Stimulated activated CD4-positive, alpha-beta T cell treated with anti-CD3 and anti-CD28 coated beads, Interleukin-15, amount 100 ng/mL, for 48 hours (primary cell): ENCODE results near the gene MEX3B.

ENCODE experiments used
- DNase-seq, 2 donors: peaks; one replicate each; pipeline ENCODE4 v3.0.0-alpha.2; 2020; ENCODE audit warnings: low read depth in 2 of 2

Gene MEX3B

DNA sequence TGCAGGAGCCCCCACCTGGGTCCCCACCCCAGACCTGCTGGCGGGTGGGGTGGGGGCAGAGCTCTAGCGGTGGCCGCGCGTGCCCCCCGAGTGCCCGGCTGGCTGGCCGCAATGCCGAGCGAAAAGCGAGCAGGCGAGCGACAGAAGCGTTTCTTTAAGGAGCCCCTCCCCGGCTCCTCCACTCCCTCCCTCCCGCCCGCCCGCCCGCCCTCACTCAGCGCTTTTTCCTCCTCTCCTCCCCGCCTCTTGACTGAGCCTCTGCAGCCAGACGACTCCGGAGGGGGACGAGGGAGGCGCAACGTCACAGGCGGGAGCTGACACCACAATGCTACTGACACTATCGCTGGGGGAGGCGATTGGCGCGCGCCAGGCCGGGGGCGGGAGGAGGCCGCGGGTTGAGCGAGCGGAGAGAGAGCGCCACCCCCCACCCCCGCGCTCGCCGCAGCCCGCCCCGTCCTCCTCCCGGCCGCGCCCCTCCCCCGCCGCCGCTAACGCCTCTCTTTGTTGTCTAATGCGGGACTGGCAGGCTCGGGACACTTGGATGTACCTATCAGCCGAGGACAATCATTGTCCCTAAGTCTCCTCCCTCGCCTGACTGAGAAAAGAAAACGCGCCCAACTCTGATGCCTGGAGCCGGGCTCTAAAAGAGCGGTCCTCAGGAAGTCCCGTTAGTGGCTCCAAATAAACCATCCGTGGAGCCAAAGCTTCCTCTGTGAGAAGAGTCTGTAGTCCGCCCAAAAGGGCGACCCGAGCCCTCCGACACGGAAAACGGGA lies at the start of gene MEX3B:
Gene MEX3B (minus strand): TSS at position 127 of the 774 bp plus-strand sequence. CDS start 313 bp downstream, outside the sequence.
- DNase-seq: peak; percentile 88 to 90

DNA sequence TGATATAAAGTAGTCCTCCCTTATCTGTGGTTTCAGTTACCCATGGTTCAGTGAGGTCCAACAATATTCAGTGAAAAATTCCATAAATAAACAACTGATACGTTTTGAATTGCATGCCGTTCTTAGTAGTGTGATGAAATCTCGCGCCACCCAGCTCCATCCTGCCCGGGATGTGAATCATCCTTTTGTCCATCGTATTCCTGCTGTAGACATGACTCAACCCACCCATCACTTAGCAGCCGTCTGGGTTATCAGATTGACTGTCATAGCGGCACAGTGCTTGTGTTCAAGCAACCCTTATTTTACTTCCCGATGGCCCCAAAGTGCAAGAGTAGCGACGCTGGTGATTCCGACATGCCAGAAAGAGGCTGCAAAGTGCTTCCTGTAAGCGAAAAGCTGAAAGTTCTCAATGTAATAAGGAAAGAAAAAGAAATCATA lies 48.0 kb upstream of the MEX3B start:
- DNase-seq: no peak

- no peak for DNase-seq
These were observed 47.5 kb upstream of the MEX3B start for GRCh38 chr15:82093325-82093724.

GRCh38 chr15:82091636-82092140 lies 45.9 kb upstream of the MEX3B start:
- DNase-seq: no peak

GRCh38 chr15:82086243-82086995 lies 40.6 kb upstream of the MEX3B start:
- no peak for DNase-seq

GRCh38 chr15:82081914-82082762 lies 36.3 kb upstream of the MEX3B start:
- DNase-seq: no peak

- no peak for DNase-seq
These were observed 35.0 kb upstream of the MEX3B start for GRCh38 chr15:82080774-82081173.

DNA sequence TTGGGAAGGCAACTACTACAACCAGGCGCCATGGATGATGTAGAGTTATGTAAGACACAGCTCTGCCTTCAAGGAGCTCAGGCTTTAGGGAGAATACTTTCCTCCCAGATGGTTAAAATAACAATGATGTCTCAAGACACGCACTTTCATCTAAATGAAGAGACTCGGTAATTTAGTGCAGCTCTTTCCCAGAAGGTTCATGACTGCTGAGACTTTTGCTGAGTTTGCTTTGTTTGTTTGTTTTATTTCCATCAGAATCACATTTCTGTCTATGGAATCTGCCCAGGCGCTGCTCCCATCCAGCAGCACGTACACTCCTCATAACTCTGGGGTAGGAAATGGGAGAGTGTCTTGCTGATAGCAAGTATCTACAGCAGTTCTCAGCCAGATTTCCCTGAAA lies 33.9 kb upstream of the MEX3B start:
- no peak for DNase-seq

- DNase-seq: no peak
These were observed 28.8 kb upstream of the MEX3B start for GRCh38 chr15:82074610-82075009.

DNA sequence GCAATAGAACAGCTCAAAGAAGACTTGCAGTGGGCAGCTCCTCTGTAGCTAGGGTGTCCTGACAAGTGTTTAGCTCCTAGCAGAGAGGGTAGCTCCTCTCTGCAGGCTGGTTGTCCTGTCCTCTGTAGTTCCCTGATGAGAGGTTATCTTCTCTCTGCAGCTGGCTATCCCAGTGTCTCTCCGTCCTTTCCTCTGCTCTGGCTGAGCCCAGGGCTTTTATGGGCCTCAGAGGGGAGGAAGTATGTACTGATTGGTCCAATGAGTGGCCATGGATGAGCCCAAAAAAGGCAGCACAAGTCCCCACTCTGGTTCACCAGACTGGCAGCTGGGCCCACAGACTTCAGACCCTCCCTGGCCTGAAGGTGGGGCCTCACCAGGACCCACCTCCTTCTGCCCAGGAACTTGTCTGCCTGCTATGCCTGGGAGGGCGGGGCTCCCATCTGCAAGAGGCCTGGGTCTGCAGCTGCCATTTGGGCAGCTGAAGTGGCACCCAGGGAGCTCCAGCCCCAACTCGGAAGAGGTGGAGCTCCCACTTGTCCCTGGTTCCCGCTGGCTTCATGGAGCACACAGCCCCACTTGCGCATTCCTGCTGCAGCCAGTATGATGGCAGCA lies 27.2 kb upstream of the MEX3B start:
- DNase-seq: no peak

GRCh38 chr15:82066455-82066854 lies 20.6 kb upstream of the MEX3B start:
- no peak for DNase-seq

- DNase-seq: no peak
These were observed 19.0 kb upstream of the MEX3B start for GRCh38 chr15:82064824-82065223.

DNA sequence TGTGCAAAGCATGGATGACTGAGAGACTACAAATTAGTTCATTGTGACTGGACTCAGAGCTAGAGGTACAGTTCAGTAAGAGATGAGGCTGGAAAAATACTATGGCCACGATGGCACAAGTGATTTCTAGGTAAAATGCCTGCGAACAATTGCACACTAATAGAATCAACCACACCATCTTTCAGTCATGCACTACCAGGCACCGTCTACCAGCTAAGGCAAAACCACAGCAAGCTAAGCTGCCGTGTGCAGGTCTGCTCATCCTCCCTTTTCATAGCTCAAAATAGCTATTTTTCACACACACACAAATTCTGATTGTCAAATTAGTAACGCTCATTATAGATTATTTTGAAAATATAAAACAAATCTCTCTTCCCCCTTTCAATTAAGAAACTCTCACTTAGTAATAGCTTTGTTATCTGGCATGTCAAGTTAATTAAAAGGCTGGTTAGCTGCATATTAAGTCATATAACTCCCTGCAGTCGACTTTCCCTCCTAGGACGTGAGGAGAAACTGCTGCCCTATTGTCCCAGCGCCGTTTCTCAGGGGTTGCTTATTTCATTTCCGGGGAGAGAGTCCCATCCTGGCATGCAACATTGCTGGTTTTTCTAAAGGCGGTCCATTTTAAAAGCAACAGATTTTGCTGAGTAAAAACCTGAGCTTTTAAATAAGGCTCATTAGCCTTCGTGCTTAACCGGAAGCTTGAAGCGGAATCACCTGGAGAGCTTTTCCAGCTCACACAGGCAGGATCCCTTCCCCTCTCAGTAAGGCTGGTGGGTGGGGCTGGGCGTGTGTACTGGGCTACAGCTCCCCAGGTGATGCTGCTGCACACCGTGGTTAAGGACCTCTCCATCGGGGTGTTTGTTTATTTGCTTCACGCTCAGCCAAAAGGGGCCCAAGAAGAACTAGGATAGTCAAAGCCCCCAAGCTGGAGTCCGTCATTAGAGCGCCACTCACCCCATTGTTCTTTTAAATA lies 16.9 kb upstream of the MEX3B start:
- DNase-seq: no peak

- DNase-seq: no peak
These were observed 15.0 kb upstream of the MEX3B start for GRCh38 chr15:82060817-82061216.

DNA sequence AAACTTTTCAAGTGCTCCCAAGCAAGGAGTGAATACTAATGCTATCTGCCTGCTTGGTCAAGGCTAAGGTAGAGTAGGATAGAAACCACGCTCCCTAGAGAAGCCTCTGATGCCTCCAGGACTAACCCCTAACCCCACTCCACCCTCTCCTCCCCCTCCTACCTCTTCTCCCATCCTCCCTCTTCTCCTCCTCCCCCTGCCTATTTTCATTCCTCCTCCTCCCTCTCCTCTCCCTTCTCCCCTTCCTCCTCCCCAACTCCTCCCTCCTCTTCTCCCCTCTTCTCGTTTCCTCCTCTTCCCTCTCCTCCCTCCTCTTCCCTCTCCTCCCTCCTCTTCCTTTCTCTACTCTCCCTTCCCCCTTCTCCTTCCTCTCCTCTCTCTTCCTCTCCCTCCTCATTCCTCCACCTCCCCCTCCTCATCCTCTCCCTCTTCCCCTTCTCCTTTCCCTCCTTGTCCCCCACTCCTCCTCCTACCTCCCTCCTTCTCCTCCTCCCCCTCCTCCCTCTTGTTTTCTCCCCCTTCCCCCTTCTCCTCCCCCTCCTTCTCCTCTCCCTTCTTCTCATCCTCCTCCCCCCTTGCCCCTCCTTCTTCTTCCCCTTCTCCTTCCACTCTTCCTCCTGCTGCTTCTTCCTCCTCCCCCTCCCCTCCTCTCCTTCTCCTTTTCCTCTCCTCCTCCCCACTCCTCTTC lies 12.8 kb upstream of the MEX3B start:
- no peak for DNase-seq

DNA sequence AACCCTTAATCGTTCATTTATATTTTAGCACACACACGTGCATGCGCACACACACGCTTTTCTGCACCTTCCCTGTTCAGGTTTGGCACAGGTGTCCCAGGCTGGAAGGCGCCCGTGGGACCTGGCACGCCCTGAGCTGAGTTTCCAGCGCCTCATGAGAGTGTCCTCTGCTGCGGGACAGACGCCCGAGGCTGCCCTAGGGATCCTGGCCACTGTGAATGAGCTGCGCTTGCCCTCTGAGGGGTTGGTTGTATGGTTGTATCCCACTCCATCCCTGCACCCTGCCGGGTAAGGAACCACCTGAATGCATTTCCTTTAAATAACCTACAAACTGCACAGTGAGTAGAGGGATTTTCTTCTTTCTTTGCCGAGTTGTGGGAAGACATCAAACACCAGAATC lies 12.2 kb upstream of the MEX3B start:
- DNase-seq: no peak

GRCh38 chr15:82056958-82057823 lies 11.4 kb upstream of the MEX3B start:
- DNase-seq: no peak

- no peak for DNase-seq
These were observed 6.9 kb upstream of the MEX3B start for GRCh38 chr15:82052751-82053150.

DNA sequence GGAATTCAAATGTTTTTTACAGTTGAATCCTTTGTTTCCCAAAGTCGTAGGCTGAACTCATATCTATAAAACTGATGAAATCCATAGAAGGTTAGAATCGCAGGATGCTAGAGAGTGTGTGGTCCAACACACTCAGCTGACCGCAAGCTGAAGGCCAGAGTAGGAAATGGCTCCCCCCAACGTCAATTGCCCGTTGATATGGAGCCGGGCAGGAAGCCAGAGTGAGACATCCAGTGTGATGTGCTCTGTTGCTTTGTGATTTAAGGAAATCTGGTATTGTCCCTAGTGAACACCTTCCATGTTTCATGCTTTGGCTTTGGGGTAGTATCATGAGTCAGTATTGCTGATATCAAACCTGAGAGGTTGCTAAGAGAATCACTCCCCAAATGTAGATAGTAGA lies 5.8 kb upstream of the MEX3B start:
- no peak for DNase-seq
